Epithelial cell of prostate (primary cell): ENCODE measurements around the gene TTC7B.

Experiments
- DNase-seq: peaks from one replicate; pipeline ENCODE4 v3.0.0-alpha.2; 2011; ENCODE audit warnings: low read depth, low spot score
- H3K27ac ChIP-seq: fragments of 450-650 bp; 2 replicates; pipeline ENCODE4 v1.5.1; 2017; ENCODE audit warnings: mild to moderate bottlenecking

The TTC7B gene

GRCh38 chr14:90572441-90573150 lies 243.6 kb downstream of the TTC7B start:
- no peak for DNase-seq

GRCh38 chr14:90571149-90571947 lies 244.9 kb downstream of the TTC7B start:
- H3K27ac ChIP-seq, result no peak overlapping the region
- no peak for DNase-seq

More at GRCh38 chr14:90572441-90573150, 243.6 kb downstream of the TTC7B start:
- no peak overlapping the region for H3K27ac ChIP-seq

- DNase-seq, result no peak
Observed at GRCh38 chr14:90570461-90570860, 245.8 kb downstream of the TTC7B start.

GRCh38 chr14:90569606-90570387 lies 246.4 kb downstream of the TTC7B start:
- H3K27ac ChIP-seq, result no peak overlapping the region
- DNase-seq, result no peak

More at GRCh38 chr14:90570461-90570860, 245.8 kb downstream of the TTC7B start:
- no peak overlapping the region for H3K27ac ChIP-seq

GRCh38 chr14:90569201-90569600 lies 247.0 kb downstream of the TTC7B start:
- no peak overlapping the region for H3K27ac ChIP-seq
- DNase-seq, result no peak

GRCh38 chr14:90568405-90568804 lies 247.8 kb downstream of the TTC7B start:
- DNase-seq, result no peak
- H3K27ac ChIP-seq, result no peak overlapping the region

- H3K27ac ChIP-seq, result no peak overlapping the region
- no peak for DNase-seq
Observed at GRCh38 chr14:90567991-90568390, 248.2 kb downstream of the TTC7B start.

- H3K27ac ChIP-seq, result no peak overlapping the region
- DNase-seq, result no peak
Observed at GRCh38 chr14:90567191-90567590, 249.0 kb downstream of the TTC7B start.

GRCh38 chr14:90566481-90566880 lies 249.7 kb downstream of the TTC7B start:
- H3K27ac ChIP-seq, result no peak overlapping the region
- DNase-seq, result no peak

GRCh38 chr14:90564496-90564895 lies 251.7 kb downstream of the TTC7B start:
- DNase-seq, result no peak
- no peak overlapping the region for H3K27ac ChIP-seq

GRCh38 chr14:90562652-90563051 lies 253.6 kb downstream of the TTC7B start:
- no peak overlapping the region for H3K27ac ChIP-seq
- DNase-seq, result no peak

GRCh38 chr14:90561920-90562319 lies 254.3 kb downstream of the TTC7B start:
- DNase-seq, result no peak

GRCh38 chr14:90560991-90561390 lies 255.2 kb downstream of the TTC7B start:
- H3K27ac ChIP-seq, result no peak overlapping the region
- DNase-seq, result no peak

More at GRCh38 chr14:90561920-90562319, 254.3 kb downstream of the TTC7B start:
- no peak overlapping the region for H3K27ac ChIP-seq

GRCh38 chr14:90560558-90560957 lies 255.7 kb downstream of the TTC7B start:
- DNase-seq, result no peak
- H3K27ac ChIP-seq, result no peak overlapping the region

- DNase-seq, result no peak
- H3K27ac ChIP-seq, result no peak overlapping the region
Observed at GRCh38 chr14:90559811-90560492, 256.3 kb downstream of the TTC7B start.

- H3K27ac ChIP-seq, result no peak overlapping the region
- no peak for DNase-seq
Observed at GRCh38 chr14:90558983-90559590, 257.1 kb downstream of the TTC7B start.

GRCh38 chr14:90558041-90558982 lies 257.9 kb downstream of the TTC7B start:
- no peak overlapping the region for H3K27ac ChIP-seq
- DNase-seq, result no peak

GRCh38 chr14:90557516-90557915 lies 258.7 kb downstream of the TTC7B start:
- DNase-seq, result no peak
- no peak overlapping the region for H3K27ac ChIP-seq
